Limb (tissue), 2 donors: Measurements from ENCODE around the gene E2F2.

Experiments
- DNase-seq, 2 donors: peaks; one replicate each; pipeline ENCODE4 v3.0.0-alpha.2; 2016; ENCODE audit errors: extremely low spot score in 2 of 2

Gene E2F2, protein sequence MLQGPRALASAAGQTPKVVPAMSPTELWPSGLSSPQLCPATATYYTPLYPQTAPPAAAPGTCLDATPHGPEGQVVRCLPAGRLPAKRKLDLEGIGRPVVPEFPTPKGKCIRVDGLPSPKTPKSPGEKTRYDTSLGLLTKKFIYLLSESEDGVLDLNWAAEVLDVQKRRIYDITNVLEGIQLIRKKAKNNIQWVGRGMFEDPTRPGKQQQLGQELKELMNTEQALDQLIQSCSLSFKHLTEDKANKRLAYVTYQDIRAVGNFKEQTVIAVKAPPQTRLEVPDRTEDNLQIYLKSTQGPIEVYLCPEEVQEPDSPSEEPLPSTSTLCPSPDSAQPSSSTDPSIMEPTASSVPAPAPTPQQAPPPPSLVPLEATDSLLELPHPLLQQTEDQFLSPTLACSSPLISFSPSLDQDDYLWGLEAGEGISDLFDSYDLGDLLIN

GRCh38 chr1:23530747-23531561, at the start of gene E2F2:
TSS of gene E2F2 (minus strand) at chr1:23531233. CDS start at chr1:23530793, 440 bp downstream.
- peak; percentile 88 to 93 for DNase-seq

- DNase-seq, result no peak
These were observed 47.9 kb upstream of the E2F2 start for GRCh38 chr1:23578997-23579363.

GRCh38 chr1:23578311-23578996, 47.4 kb upstream of the E2F2 start:
- no peak for DNase-seq

GRCh38 chr1:23577056-23578004, 46.3 kb upstream of the E2F2 start:
- no peak for DNase-seq

GRCh38 chr1:23576338-23577055, 45.5 kb upstream of the E2F2 start:
- DNase-seq, result no peak

DNA sequence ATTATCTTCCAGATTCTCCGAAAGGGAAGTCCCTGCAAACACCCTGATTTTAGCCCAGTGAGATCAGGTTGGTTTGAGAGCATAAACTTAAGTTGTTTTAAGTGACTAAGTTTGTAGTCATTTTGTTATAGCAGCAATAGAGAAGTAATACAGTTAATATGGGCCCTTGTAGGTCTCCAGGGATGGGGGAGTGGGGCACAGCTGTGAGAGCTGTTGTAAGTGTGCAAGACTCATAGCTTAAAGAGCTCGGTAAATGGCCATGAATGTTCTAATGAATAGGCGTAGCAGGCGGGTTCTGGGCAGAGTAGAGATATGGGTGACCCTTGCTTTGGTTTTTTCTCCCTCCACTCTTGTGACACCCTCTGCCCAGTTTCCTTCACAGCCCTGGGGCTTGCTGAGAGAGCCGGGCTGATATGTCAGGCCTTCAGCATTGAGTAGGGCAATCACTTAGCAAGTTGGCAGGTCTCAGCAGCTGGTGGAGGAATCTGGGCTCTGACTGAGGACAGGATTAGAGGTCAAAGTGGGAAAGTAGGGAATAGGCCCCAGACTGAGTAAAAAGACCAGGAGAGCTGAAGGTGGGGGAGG, 44.3 kb upstream of the E2F2 start:
- DNase-seq, result no peak

GRCh38 chr1:23574265-23574754, 43.3 kb upstream of the E2F2 start:
- DNase-seq, result no peak

- DNase-seq, result no peak
These were observed 42.6 kb upstream of the E2F2 start for GRCh38 chr1:23573574-23574182.

DNA sequence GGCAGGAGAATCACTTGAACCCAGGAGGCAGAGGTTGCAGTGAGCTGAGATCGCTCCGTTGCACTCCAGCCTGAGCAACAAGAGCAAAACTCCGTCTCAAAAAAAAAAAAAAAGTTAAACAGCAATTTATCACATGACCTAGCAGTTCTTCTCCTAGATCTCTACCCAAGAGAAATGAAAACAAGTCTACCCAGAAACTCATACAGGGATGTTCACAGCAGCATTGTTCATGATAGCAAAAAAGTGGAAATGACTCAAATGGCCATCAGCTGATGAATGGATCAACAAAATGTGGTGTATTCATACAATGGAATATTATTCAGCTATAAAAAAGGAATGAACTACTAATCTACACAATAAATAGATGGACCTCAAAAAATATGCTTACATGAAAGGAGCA, 40.4 kb upstream of the E2F2 start:
- no peak for DNase-seq

- DNase-seq, result no peak
These were observed 39.1 kb upstream of the E2F2 start for GRCh38 chr1:23570001-23570691.

- no peak for DNase-seq
These were observed 37.8 kb upstream of the E2F2 start for GRCh38 chr1:23568608-23569383.

- DNase-seq, result peak in 1 of 2 donors; percentile 81
These were observed 37.1 kb upstream of the E2F2 start for GRCh38 chr1:23567996-23568607.

GRCh38 chr1:23567629-23567995, 36.6 kb upstream of the E2F2 start:
- no peak for DNase-seq

GRCh38 chr1:23566304-23566703, 35.3 kb upstream of the E2F2 start:
- DNase-seq, result no peak

GRCh38 chr1:23565776-23566175, 34.7 kb upstream of the E2F2 start:
- DNase-seq, result no peak

DNA sequence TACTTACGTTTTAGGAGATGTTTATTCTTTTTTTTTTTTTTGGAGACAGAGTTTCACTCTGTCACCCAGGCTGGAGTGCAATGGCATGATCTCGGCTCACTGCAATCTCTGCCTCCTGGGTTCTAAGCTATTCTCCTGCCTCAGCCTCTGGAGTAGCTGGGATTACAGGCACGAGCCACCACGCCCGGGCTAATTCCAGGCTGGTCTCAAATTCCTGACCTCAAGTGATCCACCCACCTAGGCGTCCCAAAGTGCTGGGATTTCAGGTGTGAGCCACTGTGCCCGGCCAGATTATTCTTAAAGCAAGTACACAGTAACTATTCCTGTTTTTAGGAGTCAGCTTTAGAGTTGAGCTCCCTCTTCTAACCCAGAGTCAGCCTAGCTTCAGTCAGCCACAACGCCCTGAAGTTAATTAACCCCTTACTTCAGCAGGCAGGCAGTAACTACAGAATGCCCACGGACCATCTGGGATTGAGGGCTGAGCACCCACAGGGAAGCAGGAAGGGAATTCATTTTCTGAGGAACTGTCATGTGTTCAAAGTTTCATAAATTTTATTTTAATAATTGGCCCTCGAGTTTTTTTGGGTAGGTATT, 33.6 kb upstream of the E2F2 start:
- DNase-seq, result no peak

GRCh38 chr1:23563755-23564374, 32.8 kb upstream of the E2F2 start:
- DNase-seq, result no peak
